Mesenchymal stem cell (in vitro differentiated cells and primary cell): ENCODE measurements around the gene NLGN1.
A peak's percentile ranks its signal among the peaks of the same experiment; 100 is the strongest.

Source experiments
- DNase-seq: peaks from one replicate; pipeline ENCODE4 v3.0.0-alpha.2; 2013
- H2AFZ ChIP-seq: one replicate; pipeline ENCODE4 v1.6.1; 2013; ENCODE audit warnings: low read depth, mild to moderate bottlenecking, control low read depth, inconsistent platforms, low read length, moderate library complexity
- H2AK5ac ChIP-seq: 2 replicates; pipeline ENCODE4 v1.6.1; 2013; ENCODE audit warnings: low read length, moderate library complexity, mild to moderate bottlenecking, inconsistent platforms; ENCODE audit not compliant: severe bottlenecking
- H2BK120ac ChIP-seq: one replicate; pipeline ENCODE4 v1.6.1; 2013; ENCODE audit warnings: low read depth, mild to moderate bottlenecking, inconsistent platforms, low read length, moderate library complexity
- H2BK12ac ChIP-seq, 2 experiments: one replicate each; pipeline ENCODE4 v1.6.1; 2013; ENCODE audit warnings: inconsistent platforms in 2 of 2, low read length in 2 of 2, mild to moderate bottlenecking in 2 of 2, moderate library complexity in 2 of 2, control low read depth in 1 of 2
- H2BK15ac ChIP-seq: one replicate; pipeline ENCODE4 v1.6.1; 2013; ENCODE audit warnings: mild to moderate bottlenecking, low read depth, inconsistent platforms; ENCODE audit not compliant: poor library complexity, severe bottlenecking
- H2BK5ac ChIP-seq: 2 replicates; pipeline ENCODE4 v1.6.1; 2013; ENCODE audit warnings: low read depth, mild to moderate bottlenecking, low read length, control low read depth, inconsistent platforms; ENCODE audit not compliant: poor library complexity, severe bottlenecking
- H3K14ac ChIP-seq, 2 experiments: one replicate each; pipeline ENCODE4 v1.6.1; 2013; ENCODE audit warnings: inconsistent platforms in 2 of 2, low read length in 2 of 2, control low read depth in 1 of 2, mild to moderate bottlenecking in 1 of 2, moderate library complexity in 1 of 2
- H3K18ac ChIP-seq, 2 experiments: one replicate each; pipeline ENCODE4 v1.6.1; 2013; ENCODE audit warnings: inconsistent platforms in 2 of 2, low read length in 2 of 2, control low read depth in 1 of 2, low read depth in 1 of 2, mild to moderate bottlenecking in 1 of 2
- H3K23ac ChIP-seq, 2 experiments: one replicate each; pipeline ENCODE4 v1.6.1; 2013; ENCODE audit warnings: inconsistent platforms in 2 of 2, low read length in 2 of 2, mild to moderate bottlenecking in 2 of 2, moderate library complexity in 2 of 2, control low read depth in 1 of 2
- H3K27ac ChIP-seq: 2 replicates; pipeline ENCODE4 v1.5.1; 2013; ENCODE audit warnings: mild to moderate bottlenecking, moderate library complexity, low read length, control low read depth, inconsistent platforms; ENCODE audit not compliant: poor library complexity, severe bottlenecking
- H3K27me3 ChIP-seq, 2 experiments: 2 replicates each; pipeline versions ENCODE4 v1.6.1 to v1.7.0; 2013; ENCODE audit warnings: low read length in 2 of 2, mild to moderate bottlenecking in 2 of 2, moderate library complexity in 2 of 2, control low read depth in 1 of 2, inconsistent platforms in 1 of 2; ENCODE audit not compliant: control insufficient read depth in 1 of 2, insufficient read depth in 1 of 2
- H3K36me3 ChIP-seq, 2 experiments: 2 replicates each; pipeline versions ENCODE4 v1.6.1 to v1.7.0; 2013; ENCODE audit warnings: low read length in 2 of 2, control low read depth in 1 of 2, inconsistent platforms in 1 of 2, low read depth in 1 of 2, mild to moderate bottlenecking in 1 of 2; ENCODE audit not compliant: insufficient read depth in 2 of 2, control insufficient read depth in 1 of 2
- H3K4ac ChIP-seq, 2 experiments: one replicate each; pipeline ENCODE4 v1.6.1; 2013; ENCODE audit warnings: inconsistent platforms in 2 of 2, low read length in 2 of 2, mild to moderate bottlenecking in 2 of 2, moderate library complexity in 2 of 2, control low read depth in 1 of 2, low read depth in 1 of 2
- H3K4me1 ChIP-seq: 2 replicates; pipeline ENCODE4 v1.6.1; 2013; ENCODE audit warnings: low read depth, low read length, control low read depth; ENCODE audit not compliant: control insufficient read depth, insufficient read depth
- H3K4me2 ChIP-seq: 2 replicates; pipeline ENCODE4 v1.6.1; 2013; ENCODE audit warnings: low read length, mild to moderate bottlenecking, inconsistent platforms; ENCODE audit not compliant: poor library complexity, severe bottlenecking
- H3K4me3 ChIP-seq, 2 experiments: 2 replicates each; pipeline versions ENCODE4 v1.5.1 to v1.7.0; 2013; ENCODE audit warnings: low read length in 2 of 2, mild to moderate bottlenecking in 2 of 2, control low read depth in 1 of 2, low read depth in 1 of 2; ENCODE audit not compliant: insufficient read depth in 1 of 2
- H3K79me1 ChIP-seq: replicated peaks from 2 replicates; pipeline ENCODE4 v1.6.1; 2013; ENCODE audit warnings: mild to moderate bottlenecking, control low read depth, low read length, inconsistent platforms; ENCODE audit not compliant: poor library complexity, severe bottlenecking
- H3K9ac ChIP-seq: 2 replicates; pipeline ENCODE4 v1.7.0; 2013; ENCODE audit warnings: mild to moderate bottlenecking, low read length, moderate library complexity
- H3K9me3 ChIP-seq: 2 replicates; pipeline ENCODE4 v1.7.0; 2013; ENCODE audit warnings: mild to moderate bottlenecking, low read length; ENCODE audit not compliant: control insufficient read depth
- H4K8ac ChIP-seq: one replicate; pipeline ENCODE4 v1.6.1; 2013; ENCODE audit warnings: inconsistent platforms, mild to moderate bottlenecking, low read length, moderate library complexity
- H4K91ac ChIP-seq: one replicate; pipeline ENCODE4 v1.6.1; 2013; ENCODE audit warnings: mild to moderate bottlenecking, low read length, inconsistent platforms
- whole genome bisulfite sequencing: methylation state at CpG from one replicate; pipeline ENCODE4 v1.1.7; 2013; ENCODE audit warnings: mixed read lengths; 5-methylcytosine and 5-hydroxymethylcytosine counted together

The NLGN1 gene

GRCh38 chr3:173743111-173743510 is 345.6 kb downstream of the NLGN1 start:
- no peak overlapping the region for H3K4ac ChIP-seq
- H4K91ac ChIP-seq: no peak overlapping the region
- H2BK12ac ChIP-seq: no peak overlapping the region
- no peaks in the 10 kb centered on the region for H3K36me3 ChIP-seq
- H3K23ac ChIP-seq: no peak overlapping the region
- H2BK5ac ChIP-seq: no peak overlapping the region
- peak overlapping the region in 1 of 2 experiments; percentile 61 for H3K4me3 ChIP-seq
- H2AFZ ChIP-seq: no peak overlapping the region
- no CpG with 5 or more reads among the region's 3 CpGs for WGBS
- no peak for DNase-seq
- H3K4me2 ChIP-seq: no peak overlapping the region
- no peak overlapping the region for H2BK120ac ChIP-seq
- no peak overlapping the region for H3K18ac ChIP-seq
- peak overlapping the region; percentile 76 for H3K9ac ChIP-seq
- H4K8ac ChIP-seq: no peak overlapping the region
- no peak overlapping the region for H2AK5ac ChIP-seq
- H3K4me1 ChIP-seq: no peaks in the 10 kb centered on the region
- H3K27ac ChIP-seq: no peak overlapping the region
- no peaks in the 10 kb centered on the region for H3K79me1 ChIP-seq
- no peak overlapping the region for H2BK15ac ChIP-seq
- no peak overlapping the region for H3K14ac ChIP-seq
- H3K27me3 ChIP-seq: no peaks in the 10 kb centered on the region
- no peaks in the 10 kb centered on the region for H3K9me3 ChIP-seq

- H2BK12ac ChIP-seq: no peak overlapping the region
- WGBS: 100% methylated on average over 1 of the region's 1 CpG
These were observed 346.0 kb downstream of the NLGN1 start for GRCh38 chr3:173743516-173743915.

GRCh38 chr3:173744479-173744878 is 346.9 kb downstream of the NLGN1 start:
- H2BK120ac ChIP-seq: no peak overlapping the region
- H3K27ac ChIP-seq: no peak overlapping the region
- WGBS: 88% methylated on average over 2 of the region's 3 CpGs
- no peaks in the 10 kb centered on the region for H3K4me1 ChIP-seq
- no peak overlapping the region for H2BK15ac ChIP-seq
- no peak overlapping the region for H2BK5ac ChIP-seq
- no peak overlapping the region for H2BK12ac ChIP-seq
- H2AK5ac ChIP-seq: no peak overlapping the region
- no peaks in the 10 kb centered on the region for H3K79me1 ChIP-seq
- H4K8ac ChIP-seq: no peak overlapping the region
- H3K9ac ChIP-seq: no peak overlapping the region
- no peaks in the 10 kb centered on the region for H3K9me3 ChIP-seq
- H4K91ac ChIP-seq: no peak overlapping the region
- no peak for DNase-seq
- no peak overlapping the region for H3K23ac ChIP-seq
- no peak overlapping the region for H2AFZ ChIP-seq
- H3K18ac ChIP-seq: no peak overlapping the region
- H3K4me2 ChIP-seq: no peak overlapping the region
- H3K27me3 ChIP-seq: no peaks in the 10 kb centered on the region
- no peak overlapping the region for H3K4ac ChIP-seq
- H3K14ac ChIP-seq: no peak overlapping the region
- H3K36me3 ChIP-seq: no peaks in the 10 kb centered on the region
- H3K4me3 ChIP-seq: no peak overlapping the region

More at GRCh38 chr3:173743516-173743915, 346.0 kb downstream of the NLGN1 start:
- H2BK5ac ChIP-seq: no peak overlapping the region
- H3K23ac ChIP-seq: no peak overlapping the region
- H3K4me2 ChIP-seq: no peak overlapping the region
- H3K79me1 ChIP-seq: no peaks in the 10 kb centered on the region
- H3K9me3 ChIP-seq: no peaks in the 10 kb centered on the region
- no peak overlapping the region for H4K8ac ChIP-seq
- H2AFZ ChIP-seq: no peak overlapping the region
- peak overlapping the region; percentile 76 for H3K9ac ChIP-seq
- H3K27me3 ChIP-seq: no peaks in the 10 kb centered on the region
- H4K91ac ChIP-seq: no peak overlapping the region
- no peak overlapping the region for H3K4me3 ChIP-seq
- no peak overlapping the region for H3K18ac ChIP-seq
- H3K4ac ChIP-seq: no peak overlapping the region
- H3K14ac ChIP-seq: no peak overlapping the region
- no peaks in the 10 kb centered on the region for H3K4me1 ChIP-seq
- H2BK15ac ChIP-seq: no peak overlapping the region
- H2BK120ac ChIP-seq: no peak overlapping the region
- no peak overlapping the region for H3K27ac ChIP-seq
- DNase-seq: no peak
- no peak overlapping the region for H2AK5ac ChIP-seq
- no peaks in the 10 kb centered on the region for H3K36me3 ChIP-seq

GRCh38 chr3:173744895-173745294 is 347.4 kb downstream of the NLGN1 start:
- H4K8ac ChIP-seq: no peak overlapping the region
- H3K9ac ChIP-seq: no peak overlapping the region
- H3K4me3 ChIP-seq: no peak overlapping the region
- H3K4ac ChIP-seq: no peak overlapping the region
- no peak overlapping the region for H2BK12ac ChIP-seq
- H3K9me3 ChIP-seq: no peaks in the 10 kb centered on the region
- no peak overlapping the region for H3K4me2 ChIP-seq
- no peak overlapping the region for H2BK120ac ChIP-seq
- H3K79me1 ChIP-seq: no peaks in the 10 kb centered on the region
- H2BK5ac ChIP-seq: no peak overlapping the region
- H3K14ac ChIP-seq: no peak overlapping the region
- no peak overlapping the region for H2BK15ac ChIP-seq
- no peak overlapping the region for H3K27ac ChIP-seq
- 92% methylated on average over 3 of the region's 4 CpGs for WGBS
- H3K18ac ChIP-seq: no peak overlapping the region
- no peak overlapping the region for H2AK5ac ChIP-seq
- no peaks in the 10 kb centered on the region for H3K4me1 ChIP-seq
- H4K91ac ChIP-seq: no peak overlapping the region
- H2AFZ ChIP-seq: no peak overlapping the region
- DNase-seq: no peak
- H3K23ac ChIP-seq: no peak overlapping the region
- H3K36me3 ChIP-seq: no peaks in the 10 kb centered on the region
- H3K27me3 ChIP-seq: no peaks in the 10 kb centered on the region
